ENCODE measurements around the gene ZNF24.

The ZNF24 gene

DNA sequence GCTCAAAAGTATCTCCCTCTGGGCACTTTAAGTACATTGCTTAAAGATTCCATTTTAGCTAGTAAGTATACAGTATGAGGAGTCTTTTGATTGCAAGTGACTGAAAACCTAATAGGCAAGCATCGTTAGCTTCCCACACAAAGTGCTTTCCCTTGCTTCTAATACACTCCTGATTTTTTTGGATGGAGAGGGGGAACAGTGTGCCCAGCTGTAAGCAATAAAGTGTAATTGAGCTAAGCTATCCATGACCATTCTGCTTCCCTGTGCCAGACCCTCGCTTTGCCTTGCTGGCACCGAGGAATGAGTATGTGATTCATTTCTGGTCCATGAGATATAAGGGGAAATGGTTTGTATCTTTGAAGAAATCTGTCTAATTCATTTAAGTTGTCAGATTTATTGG lies 3.8 kb upstream of the ZNF24 start:
- TF ChIP-seq, protein P1, sequence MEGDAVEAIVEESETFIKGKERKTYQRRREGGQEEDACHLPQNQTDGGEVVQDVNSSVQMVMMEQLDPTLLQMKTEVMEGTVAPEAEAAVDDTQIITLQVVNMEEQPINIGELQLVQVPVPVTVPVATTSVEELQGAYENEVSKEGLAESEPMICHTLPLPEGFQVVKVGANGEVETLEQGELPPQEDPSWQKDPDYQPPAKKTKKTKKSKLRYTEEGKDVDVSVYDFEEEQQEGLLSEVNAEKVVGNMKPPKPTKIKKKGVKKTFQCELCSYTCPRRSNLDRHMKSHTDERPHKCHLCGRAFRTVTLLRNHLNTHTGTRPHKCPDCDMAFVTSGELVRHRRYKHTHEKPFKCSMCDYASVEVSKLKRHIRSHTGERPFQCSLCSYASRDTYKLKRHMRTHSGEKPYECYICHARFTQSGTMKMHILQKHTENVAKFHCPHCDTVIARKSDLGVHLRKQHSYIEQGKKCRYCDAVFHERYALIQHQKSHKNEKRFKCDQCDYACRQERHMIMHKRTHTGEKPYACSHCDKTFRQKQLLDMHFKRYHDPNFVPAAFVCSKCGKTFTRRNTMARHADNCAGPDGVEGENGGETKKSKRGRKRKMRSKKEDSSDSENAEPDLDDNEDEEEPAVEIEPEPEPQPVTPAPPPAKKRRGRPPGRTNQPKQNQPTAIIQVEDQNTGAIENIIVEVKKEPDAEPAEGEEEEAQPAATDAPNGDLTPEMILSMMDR (IDR thresholded peaks at IDR 0.05; ENCODE audit: low read depth, low read length, missing control alignments): no peak
- no peaks in the 10 kb centered on the region for H3K36me3 ChIP-seq (replicated peaks)
- no peak overlapping the region for H3K4me3 ChIP-seq (ENCODE audit: low read depth, low read length)
- no peaks in the 10 kb centered on the region for H3K27me3 ChIP-seq (replicated peaks)
- in situ Hi-C loops (cut with HindIII; ENCODE audit: low pct_ligation_motif_present, low sequenced_read_pairs): no loop called here
- H3K27ac ChIP-seq: no peak overlapping the region
- no peak for DNase-seq

GRCh38 chr18:35345950-35346349 lies 1.7 kb upstream of the ZNF24 start:
- TF ChIP-seq, protein P1 (IDR thresholded peaks at IDR 0.05; ENCODE audit: low read depth, low read length, missing control alignments): no peak
- no peak overlapping the region for H3K27ac ChIP-seq
- peaks cover 2% of the 10 kb centered on the region for H3K36me3 ChIP-seq (replicated peaks)
- no peaks in the 10 kb centered on the region for H3K27me3 ChIP-seq (replicated peaks)
- in situ Hi-C loops (cut with HindIII; ENCODE audit: low pct_ligation_motif_present, low sequenced_read_pairs): no loop called here
- no peak for DNase-seq
- no peak overlapping the region for H3K4me3 ChIP-seq (ENCODE audit: low read depth, low read length)

- DNase-seq: no peak
These were observed 1.3 kb upstream of the ZNF24 start for GRCh38 chr18:35345460-35345921.

GRCh38 chr18:35344736-35345459 lies 678 bp upstream of the ZNF24 start:
- H3K27ac ChIP-seq: peak overlapping the region; percentile 95
- H3K4me3 ChIP-seq (ENCODE audit: low read depth, low read length): peak overlapping the region; percentile 92
- TF ChIP-seq, protein P1 (IDR thresholded peaks at IDR 0.05; ENCODE audit: low read depth, low read length, missing control alignments): no peak
- in situ Hi-C loops (cut with HindIII; ENCODE audit: low pct_ligation_motif_present, low sequenced_read_pairs): no loop called here
- H3K27me3 ChIP-seq (replicated peaks): no peaks in the 10 kb centered on the region
- DNase-seq: no peak
- H3K36me3 ChIP-seq (replicated peaks): peaks cover 8% of the 10 kb centered on the region

More at GRCh38 chr18:35345460-35345921, 1.3 kb upstream of the ZNF24 start:
- Histone ChIP-seq H3K4me3 (ENCODE audit: low read depth, low read length) (no peak overlapping the region), H3K27me3 (replicated peaks) (no peaks in the 10 kb centered on the region), H3K27ac (no peak overlapping the region), H3K36me3 (replicated peaks) (peaks cover 3% of the 10 kb centered on the region)
- TF ChIP-seq, protein P1 (IDR thresholded peaks at IDR 0.05; ENCODE audit: low read depth, low read length, missing control alignments): no peak
- in situ Hi-C loops (cut with HindIII; ENCODE audit: low pct_ligation_motif_present, low sequenced_read_pairs): no loop called here

DNA sequence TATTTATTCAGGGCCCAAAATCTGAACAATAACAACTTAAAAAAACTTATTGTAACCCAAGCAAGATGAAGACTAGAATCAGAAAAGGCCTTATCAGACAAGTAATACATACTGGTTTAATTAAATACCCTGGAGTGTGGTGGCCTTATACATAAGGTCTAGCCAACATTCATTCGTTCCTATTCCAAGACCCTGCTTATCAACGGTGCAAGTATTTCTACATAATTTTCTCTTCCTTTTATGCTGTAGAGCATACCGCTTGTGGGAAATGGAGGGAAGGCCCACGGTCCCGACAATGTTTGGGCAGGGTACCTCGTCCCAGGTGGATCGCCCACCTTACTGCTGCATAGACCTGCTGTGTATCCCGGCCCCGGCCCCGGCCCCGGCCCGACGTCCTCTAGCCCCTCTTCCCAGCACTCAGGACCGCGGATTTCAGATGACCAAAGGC lies 708 bp downstream of the ZNF24 start:
- TF ChIP-seq, protein P1 (IDR thresholded peaks at IDR 0.05; ENCODE audit: low read depth, low read length, missing control alignments): no peak
- in situ Hi-C loops (cut with HindIII; ENCODE audit: low pct_ligation_motif_present, low sequenced_read_pairs): no loop called here

More for the DNA sequence above, 708 bp downstream of the ZNF24 start:
- Histone ChIP-seq H3K4me3 (ENCODE audit: low read depth, low read length) (peak overlapping the region; percentile 92), H3K36me3 (replicated peaks) (peaks cover 20% of the 10 kb centered on the region), H3K27ac (peak overlapping the region; percentile 95), H3K27me3 (replicated peaks) (no peaks in the 10 kb centered on the region)
- no peak for DNase-seq
